HG02884 (cell line): Measurements from ENCODE around the gene SMU1.
A peak's percentile ranks its signal among the peaks of the same experiment; 100 is the strongest.
"Not testable (repeated sequence)": the region's sequence is repeated elsewhere in the genome, so short reads cannot be mapped to it uniquely, and the experiment has no call there.

Experiments
- ATAC-seq: cut with Tn5 transposase; IDR thresholded peaks from one replicate; pipeline ENCODE4 v1.9.1; 2021; ENCODE audit warnings: mild to moderate bottlenecking, moderate library complexity; ENCODE audit not compliant: unreplicated experiment

SMU1 gene

DNA sequence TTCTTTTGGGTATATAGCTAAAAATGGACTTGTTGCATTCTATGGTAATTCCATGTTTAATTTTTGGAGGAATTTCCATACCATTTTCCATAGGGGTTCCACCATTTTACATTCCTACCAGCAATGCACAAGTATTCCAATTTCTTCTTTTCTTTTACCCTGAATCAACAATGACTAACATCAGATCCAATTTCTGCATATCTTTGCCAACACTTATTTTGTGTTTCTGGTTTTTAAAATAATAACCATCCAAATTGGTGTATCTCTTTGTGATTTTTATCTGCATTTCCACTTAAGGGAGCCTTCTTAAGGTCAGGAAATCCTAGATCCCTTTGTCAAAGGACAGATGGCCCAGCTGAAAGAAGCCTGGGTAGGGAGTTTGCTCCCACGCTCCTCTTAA is 29.5 kb upstream of the SMU1 start:
- ATAC-seq: no peak

DNA sequence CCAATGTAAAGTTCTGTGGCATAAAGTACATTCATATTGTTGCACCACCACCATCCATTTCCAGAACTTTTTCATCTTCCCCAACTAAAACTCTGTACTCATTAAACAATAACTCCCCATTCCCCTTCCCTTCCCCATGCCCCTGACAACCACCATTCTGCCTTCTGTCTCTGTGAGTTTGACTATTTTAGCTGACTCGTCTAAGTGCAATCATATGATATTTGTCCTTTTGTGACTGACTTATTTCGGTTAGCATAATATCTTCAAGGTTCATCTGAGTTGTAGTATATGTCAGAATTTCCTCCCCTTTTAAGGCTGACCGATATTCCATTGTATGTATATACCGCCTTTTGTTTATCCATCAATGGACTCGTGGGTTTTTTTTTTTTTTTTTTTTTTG is 29.0 kb upstream of the SMU1 start:
- ATAC-seq: no peak

DNA sequence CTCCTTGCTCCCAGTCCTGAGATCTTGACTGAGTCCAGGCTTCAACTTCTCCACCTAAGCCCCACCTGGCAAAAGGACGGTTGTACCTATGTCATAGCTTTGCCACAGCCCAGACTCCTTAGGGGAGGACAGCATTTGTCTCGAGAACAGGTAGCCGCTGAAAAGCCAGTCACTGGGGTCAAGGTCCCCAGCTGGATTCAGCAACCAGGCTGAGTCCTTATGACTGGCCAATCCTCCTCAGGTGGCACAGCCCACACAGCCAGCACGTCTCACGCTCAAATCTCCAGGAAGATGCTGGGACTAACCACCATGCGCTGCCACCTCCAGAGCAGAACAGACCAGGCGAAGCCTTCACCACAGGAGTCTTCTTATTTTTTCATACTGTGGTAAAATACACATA is 27.9 kb upstream of the SMU1 start:
- ATAC-seq: no peak

DNA sequence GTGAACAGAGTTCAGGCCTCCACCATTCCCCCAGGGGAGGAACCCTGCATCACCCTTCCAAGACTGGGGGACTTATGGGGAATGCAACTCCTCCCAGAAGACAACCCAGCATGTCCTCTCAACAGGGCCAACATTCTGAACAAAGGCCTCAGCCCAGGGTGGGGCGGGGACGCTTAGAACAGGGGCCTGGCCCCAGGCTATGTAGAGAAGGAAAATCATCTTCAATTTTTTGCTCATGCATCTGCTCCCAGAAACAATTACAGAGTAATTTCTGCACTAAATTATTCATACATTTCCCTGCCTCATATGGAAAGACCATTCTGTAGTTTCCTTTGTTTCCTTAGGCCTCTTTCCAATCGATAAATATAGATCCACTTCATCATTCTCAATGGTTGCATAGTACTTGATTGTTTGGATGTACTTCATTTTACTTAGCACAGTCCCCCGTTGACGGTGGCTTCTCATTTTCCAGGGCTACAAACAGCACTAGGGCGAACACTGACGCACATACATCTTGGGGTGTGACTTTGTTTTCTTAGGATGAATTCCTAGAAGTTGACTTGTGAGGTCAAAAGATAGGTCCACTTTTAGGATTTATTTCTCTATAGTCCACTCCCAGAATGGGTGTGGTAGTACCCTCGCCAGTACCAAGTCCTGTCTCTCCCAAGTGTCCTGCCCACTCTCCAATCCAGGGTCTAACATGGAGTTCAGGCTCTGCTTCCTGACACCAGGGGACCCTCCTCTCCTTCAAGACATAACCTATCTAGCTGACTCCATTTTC is 27.2 kb upstream of the SMU1 start:
- no peak for ATAC-seq

DNA sequence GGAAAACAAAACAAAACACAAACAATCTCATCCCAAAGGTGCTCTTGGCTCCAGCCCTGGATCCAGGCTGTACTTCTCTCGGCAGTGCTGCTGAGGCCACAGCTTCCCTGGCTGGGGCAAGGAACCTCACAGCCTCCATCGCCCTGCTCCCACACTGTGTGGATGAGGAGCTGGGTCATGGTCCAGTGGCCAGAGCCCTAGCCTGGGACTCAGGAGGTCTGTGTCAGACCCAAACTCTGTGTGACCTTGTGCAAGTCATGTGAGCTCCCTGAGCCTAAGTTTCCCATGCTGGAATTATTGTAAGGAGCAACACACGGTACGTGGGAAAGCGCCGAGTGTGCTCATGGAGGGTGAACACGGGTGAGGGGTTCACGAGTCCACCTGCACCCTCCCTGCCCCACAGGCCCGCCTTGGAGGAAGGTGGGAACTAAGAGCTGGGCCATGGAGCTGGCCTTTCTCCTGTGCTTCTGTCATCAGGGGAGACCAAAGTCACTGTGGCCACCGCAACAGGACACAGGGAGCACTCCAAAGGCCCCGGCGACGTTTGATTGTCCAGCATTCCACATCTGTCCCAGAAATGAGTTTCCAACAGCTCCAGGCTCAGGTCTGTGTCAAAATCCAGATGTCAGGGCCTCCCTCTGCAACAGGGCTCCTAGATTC is 26.2 kb upstream of the SMU1 start:
- no peak for ATAC-seq

DNA sequence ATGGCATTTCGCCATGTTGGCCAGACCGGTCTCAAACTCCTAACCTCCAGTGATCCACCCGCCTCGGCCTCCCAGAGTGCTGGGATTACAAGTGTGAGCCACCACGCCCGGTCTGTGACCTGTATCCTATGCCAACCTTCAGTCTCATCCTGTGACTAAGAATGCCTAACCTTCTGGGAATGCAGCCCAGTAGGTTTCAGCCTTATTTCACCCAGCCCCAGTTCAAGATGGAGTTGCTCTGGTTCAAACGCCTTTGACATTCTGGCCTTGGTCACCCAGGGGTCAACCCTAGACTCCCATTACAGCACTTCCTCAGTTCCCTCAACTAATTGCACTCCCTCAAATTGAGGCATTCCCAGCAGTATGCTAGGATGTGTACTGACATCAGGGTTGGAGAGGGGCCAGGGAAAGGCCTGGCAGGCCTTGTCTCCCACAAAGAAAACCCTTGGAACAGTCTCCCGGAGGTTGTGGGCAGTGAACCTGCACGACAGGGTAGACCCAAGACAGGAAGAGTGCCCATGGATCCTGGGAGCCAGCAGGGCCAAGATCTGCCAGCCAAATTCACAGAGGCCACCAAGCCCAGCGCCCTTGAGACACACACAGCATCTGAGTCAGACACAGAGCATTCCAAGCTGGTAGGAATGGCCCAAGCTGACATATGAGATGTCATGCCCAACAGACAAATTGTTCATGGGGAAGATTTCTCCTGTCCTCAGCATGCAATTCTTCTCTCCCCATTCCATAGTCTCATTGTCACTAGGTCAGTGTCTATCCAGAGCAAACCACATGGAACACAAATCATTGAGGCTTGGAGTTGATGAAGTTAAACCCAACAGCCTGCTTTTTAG is 24.9 kb upstream of the SMU1 start:
- no peak for ATAC-seq

DNA sequence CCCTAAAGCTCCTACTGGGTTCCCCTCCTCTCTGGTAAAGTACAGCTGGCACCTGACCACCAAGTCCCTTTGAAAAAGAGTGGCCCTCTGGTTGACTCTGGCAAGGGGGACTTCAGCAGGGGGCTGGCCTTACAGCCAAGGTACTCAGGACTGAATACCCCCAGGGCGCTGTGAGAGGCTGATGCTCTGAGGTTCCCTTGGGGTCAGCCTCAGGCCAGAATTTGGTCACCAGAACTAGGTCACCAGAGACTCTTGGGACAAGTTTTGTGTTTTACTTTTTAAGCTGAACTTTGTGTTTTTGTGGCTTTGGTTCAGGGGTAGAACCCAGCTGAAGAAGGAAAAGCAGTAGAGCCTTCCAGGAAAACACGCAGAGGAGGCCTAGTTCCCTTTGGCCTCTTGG is 23.3 kb upstream of the SMU1 start:
- no peak for ATAC-seq

DNA sequence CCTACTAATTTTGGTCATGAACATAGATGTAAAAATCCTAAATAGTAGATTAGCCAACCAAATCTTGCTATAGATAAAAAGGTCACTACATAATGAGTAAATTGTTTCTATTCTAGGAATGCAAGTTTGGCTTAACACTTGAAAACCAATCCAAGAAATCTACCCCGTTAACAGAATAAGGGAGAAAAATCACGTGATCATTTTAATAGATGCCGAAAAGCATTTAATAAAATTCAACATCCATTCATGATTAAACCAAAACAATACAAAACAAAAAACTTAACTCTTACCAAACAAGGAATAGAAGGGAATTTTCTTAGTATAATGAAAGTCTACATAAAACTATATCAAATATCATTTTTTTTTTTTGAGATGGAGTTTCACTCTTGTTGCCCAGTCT is 20.7 kb upstream of the SMU1 start:
- no peak for ATAC-seq

DNA sequence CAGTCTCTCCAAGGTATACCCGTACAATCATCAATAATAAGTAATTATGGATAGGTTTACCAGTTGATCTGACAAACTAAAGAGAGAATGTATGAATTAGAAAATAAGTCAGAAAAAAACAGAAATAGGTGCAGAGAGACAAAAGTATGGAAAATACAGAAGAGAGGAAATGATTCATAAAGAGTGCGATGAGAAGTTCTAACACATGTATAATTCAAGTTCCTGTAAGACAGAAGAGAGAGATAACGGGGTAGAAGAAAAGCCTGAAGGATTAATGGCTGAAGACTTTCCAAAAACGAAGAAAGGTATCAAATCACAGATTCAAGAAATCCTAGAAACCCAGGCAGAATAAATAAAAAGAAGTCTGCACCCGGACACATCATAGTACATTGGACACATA is 16.2 kb upstream of the SMU1 start:
- ATAC-seq: no peak

DNA sequence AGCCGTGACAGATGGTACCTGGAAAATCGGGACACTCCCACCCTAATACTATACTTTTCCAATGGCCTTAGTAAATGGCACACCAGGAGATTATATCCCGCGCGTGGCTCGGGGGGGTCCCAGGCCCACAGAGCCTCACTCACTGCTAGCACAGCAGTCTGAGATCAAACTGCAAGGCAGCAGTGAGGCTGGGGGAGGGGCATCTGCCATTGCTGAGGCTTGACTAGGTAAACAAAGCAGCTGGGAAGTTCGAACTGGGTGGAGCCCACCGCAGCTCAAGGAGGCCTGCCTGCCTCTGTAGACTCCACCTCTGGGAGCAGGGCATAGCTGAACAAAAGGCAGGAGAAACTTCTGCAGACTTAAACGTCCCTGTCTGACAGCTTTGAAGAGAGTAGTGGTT is 9.2 kb upstream of the SMU1 start:
- ATAC-seq: not testable (repeated sequence)

DNA sequence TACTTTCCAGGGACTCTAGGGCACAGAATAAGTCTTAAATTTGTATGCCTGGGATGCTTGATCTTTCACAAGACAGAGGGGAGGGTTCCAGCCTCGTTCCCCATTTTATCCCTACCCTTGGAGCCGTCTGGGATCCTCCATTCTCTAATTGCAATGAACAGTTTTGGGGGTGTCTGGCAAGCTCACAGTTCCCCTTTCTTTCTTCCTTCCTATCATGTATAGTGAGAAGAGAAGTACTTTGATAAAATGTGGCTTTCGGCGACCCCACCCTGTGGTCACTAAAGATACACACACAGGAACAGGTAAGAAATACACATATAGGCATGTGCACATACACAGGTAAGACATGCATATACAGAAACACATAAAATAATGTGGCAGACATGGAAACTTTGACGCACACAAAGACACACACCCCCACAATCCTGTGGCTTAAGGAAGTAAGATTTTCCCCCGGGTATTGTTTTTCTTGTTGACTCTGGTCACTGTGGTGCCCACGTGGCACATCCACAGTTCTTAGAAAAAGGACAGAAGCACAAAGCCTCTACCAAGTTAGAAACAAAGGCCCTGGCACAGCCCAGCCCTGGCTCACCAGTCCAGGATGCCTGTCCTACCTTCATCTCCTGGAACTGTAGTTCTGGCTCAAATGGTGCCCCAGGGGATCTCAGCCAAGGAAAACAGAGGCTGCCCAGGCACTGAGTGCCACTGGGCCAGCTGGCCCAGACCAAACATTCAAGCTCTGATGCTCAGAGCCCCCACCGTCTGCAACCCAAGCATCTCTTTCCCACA is 6.3 kb upstream of the SMU1 start:
- ATAC-seq: no peak

DNA sequence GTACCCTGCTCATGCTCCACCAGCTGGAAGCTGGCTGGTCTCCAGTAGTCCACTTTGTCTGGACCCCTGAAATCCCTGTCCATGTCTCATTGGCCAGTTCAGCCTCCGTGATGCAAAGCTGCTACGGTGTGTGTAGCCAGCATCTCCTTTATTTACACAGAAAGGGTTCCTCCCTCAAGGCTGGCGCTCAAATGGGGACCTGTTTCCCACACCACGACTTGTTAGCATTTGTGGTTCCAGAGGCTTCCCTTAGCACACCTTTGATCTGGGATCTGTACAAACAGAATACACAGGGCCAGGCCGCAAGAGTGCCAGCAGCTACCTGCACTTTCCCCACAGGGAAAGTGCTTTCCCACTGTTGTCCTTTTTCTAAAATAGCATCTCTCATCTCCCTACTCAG is 5.7 kb upstream of the SMU1 start:
- no peak for ATAC-seq

DNA sequence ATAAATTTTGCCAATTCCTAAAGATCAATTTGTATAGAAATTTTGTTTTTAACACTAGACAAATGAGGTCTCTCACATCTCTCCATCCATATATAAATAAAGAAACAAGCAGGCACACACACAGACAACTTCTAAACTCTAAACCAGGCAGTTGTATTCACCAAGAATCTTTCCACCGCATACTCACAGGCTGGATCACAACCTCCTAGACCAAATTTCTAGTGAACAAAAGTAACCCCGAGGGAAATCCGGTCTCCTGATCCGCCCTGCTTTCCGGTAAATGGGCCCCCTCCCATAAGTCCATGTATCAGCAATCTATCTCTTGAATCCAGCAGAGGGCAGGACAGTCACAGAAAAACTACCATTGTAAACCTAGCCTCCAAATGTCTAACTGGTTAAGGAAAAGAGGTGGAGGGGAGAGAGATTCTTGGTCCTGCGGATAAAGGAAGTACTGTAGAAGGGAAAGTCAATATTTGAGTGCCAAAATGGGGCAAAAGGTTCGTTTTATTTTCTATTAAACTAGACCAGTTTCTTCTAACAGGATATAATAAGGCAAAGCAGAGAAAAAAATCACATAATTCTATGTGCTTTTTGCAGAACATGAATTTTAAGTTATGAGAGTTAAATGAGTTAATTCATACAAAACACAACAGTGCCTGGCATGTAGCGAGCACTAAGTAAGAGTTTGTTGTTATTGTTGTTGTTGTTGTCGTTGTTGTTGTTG is 4.8 kb upstream of the SMU1 start:
- peak; percentile 39 for ATAC-seq

DNA sequence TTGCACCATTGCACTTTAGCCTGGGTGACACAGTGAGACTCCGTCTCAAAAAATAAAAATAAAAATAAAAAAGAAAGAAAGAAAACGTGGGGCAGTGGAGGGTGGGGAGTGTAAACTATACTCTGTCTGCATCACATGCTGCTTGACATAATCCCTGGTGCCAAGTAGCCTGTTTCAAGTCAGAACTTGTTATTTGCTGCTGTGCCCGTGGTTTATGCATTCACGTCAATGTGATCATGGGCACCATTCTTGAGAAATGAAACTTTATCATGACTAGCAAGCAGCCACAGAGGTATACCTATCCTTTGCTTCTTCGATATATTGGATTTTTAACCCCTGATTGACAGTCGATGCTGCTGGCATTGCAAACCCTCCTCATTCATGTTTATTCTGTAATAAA is 4.1 kb upstream of the SMU1 start:
- ATAC-seq: no peak

DNA sequence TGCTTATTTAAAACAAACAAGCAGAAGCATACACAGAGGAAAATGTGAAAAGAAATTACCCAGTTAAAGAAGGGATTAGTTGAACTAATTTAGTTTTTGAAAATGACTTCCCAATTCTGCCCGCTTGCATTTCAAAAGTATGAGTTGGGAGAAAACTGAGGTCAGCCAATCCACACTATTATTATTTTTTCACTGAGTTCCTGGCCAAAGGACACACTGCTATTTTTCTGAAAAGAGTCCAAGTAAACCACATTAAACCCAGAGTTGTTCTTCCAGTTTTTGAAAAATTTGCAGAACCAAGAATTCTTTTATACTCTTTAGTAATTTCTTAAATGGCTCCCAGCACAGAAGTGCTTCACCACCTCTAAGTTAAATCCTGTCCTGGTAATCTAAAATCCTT is 7.5 kb downstream of the SMU1 start:
- no peak for ATAC-seq

DNA sequence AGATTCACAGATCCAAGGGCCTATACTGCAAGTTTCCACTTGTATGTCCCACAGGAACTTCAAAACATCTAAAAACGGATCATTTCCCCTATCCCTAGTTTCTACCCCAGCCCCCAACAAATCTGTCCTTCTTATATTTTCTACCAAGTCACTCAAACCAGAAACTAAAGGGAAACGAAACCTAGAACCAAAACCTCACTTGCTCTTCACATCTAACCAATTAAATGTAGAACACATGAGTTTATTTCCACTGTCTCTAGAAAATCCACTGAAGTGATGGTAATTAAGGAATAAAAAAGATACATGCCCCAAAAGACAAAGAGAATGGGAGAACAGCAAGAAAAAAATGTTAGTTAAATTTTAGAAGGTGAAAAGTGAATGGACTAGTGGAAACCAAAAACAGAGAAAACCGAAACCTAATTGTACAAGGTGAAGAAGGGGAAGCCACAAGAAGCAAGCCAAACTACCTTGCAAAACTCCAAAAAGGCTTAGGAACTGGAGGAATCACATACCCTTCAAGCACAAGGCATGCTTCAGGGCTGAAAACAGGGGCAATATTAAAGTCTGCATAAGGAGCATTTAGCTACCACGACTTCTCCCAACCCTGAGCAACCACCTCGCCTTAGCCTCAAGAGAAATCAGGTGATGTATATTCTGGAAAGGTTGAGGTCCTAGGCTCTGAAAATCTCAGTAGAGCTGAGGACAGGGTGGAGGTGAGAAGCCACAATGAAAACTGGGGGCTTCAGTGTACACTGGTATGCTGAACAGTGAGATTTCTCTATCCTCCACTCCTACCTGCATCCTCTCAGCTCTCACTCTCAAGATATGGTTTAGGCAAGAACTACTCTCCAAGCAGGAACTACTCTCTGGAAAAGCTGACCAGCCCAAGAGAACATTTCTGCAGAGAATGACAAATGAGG is 11.1 kb downstream of the SMU1 start:
- ATAC-seq: peak; percentile 83

DNA sequence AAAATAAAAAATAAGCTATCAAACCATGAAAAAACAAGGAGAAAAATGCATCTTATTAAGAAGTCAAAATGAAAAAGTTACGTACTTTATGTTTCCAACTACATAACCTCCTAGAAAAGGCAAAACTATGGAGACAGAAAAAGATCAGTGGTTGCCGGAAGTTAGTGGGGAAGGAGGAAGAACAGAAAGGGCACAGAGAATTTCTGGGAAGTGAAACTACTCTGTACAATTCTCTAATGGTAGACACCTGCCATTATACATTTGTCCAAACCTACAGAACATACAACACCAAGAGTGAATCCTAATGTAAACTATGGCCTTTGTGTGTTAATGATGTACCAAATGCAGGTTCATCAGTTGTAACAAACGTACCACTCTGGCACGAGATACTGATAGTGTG is 25.3 kb downstream of the SMU1 start:
- ATAC-seq: no peak

DNA sequence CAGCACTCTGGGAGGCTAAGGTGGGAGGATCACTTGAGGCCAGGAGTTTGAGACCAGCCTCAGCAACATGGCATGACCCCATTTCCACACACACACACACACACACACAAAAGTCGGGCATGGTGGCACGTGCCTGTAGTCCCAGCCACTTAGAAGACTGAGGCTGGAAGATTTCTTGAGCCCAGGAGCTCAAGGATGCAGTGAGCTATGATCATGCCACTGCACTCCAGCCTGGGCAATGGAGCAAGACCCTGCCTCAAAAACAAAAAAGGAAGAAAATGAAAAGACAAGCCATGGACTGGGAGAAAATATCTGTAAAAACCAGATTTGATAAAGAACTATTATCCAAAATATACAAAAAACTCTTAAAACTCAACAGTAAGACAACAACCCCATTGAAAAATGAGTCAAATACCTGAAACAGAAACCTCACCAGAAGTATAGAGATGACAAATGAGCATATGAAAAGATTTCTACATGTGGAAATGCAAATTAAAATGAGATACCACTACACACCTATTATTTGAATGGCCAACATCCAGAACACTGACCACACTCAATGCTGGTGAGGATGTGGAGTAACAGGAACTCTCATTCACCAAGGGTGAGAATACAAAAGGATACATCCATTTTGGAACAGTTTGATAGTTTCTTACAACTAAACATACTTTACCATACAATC is 26.7 kb downstream of the SMU1 start:
- peak; percentile 81 for ATAC-seq

DNA sequence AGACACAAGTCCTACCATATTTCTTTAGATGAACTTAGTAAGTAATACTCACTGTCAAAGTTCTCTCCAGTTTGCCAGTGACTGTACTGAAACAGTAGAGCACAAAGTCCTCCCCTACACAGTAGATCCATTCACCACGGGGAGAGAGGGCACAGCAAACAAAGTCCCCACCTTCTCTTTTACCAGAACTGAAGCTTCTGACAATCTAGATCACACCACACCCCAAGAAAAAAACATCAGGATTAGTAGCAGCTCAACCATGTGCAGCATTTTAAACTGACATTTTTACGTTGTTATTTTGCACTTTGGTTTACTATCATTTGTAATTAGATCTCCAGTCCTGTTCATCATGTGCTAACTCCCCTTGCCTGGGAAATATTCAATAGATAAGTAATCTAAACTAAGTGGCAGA is 28.4 kb downstream of the SMU1 start:
- ATAC-seq: no peak
